ENCODE data around the gene CORO2B. TPM values are rescaled to one million over a fixed set of nuclear protein-coding genes. Genes with fewer than 3 reads are reported as not detected.
"Not testable (repeated sequence)": the region's sequence is repeated elsewhere in the genome, so short reads cannot be mapped to it uniquely, and the experiment has no call there.

CORO2B gene
- total RNA-seq, 4 donors from 2014 or later, result 3.1 to 9.6 (median 8.6) TPM

- Histone ChIP-seq H3K27ac (no peak overlapping the region), H3K36me3 (no peaks in the 10 kb centered on the region), H3K4me1 (no peaks in the 10 kb centered on the region), H3K9me3 (no peaks in the 10 kb centered on the region), H3K27me3 (no peaks in the 10 kb centered on the region), H3K4me3 (replicated peaks in 1 of 3) (no peak overlapping the region)
- DNase-seq, result no peak
- no peak for TF ChIP-seq POLR2A (IDR thresholded peaks at IDR 0.05)
- no peak for TF ChIP-seq CTCF (IDR thresholded peaks at IDR 0.05)
- intact Hi-C loops (cut with DNase I), result no loop called here
Observed at GRCh38 chr15:68751622-68752021, 172.8 kb downstream of the CORO2B start.

GRCh38 chr15:68755731-68756130 lies 176.9 kb downstream of the CORO2B start:
- H3K4me1 ChIP-seq, result no peaks in the 10 kb centered on the region
- DNase-seq, result no peak
- no peaks in the 10 kb centered on the region for H3K27me3 ChIP-seq
- H3K4me3 ChIP-seq (replicated peaks in 1 of 3), result no peak overlapping the region
- no peaks in the 10 kb centered on the region for H3K9me3 ChIP-seq
- TF ChIP-seq CTCF (IDR thresholded peaks at IDR 0.05), result no peak
- no peak for TF ChIP-seq POLR2A (IDR thresholded peaks at IDR 0.05)
- no peak overlapping the region for H3K27ac ChIP-seq
- H3K36me3 ChIP-seq, result no peaks in the 10 kb centered on the region
- 52 to 68% methylated on average over 2 of the region's 2 CpGs for WGBS, 2 donors
- intact Hi-C loops (cut with DNase I), result no loop called here

- not testable (repeated sequence) for H3K27ac ChIP-seq
Observed at GRCh38 chr15:68759982-68760579, 181.3 kb downstream of the CORO2B start.

DNA sequence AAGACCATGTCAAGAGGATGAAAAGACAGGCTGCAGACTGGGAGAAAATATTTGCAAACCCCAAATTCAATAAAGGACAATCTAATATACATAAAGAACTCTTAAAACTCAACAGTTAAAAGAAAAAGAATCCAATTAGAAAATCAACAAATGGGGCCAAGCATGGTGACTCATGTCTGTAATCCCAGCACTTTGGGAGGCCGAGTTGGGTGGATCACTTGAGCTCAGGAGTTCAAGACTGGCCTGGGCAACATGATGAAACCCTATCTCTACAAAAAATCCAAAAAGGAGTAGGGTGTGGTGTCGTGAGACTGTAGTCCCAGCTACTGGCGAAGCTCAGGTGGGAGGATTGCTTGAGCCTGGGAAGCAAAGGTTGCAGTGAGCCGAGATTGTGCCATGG lies 184.3 kb downstream of the CORO2B start:
- no peaks in the 10 kb centered on the region for H3K4me1 ChIP-seq
- H3K4me3 ChIP-seq (replicated peaks in 1 of 3), result no peak overlapping the region
- no peaks in the 10 kb centered on the region for H3K27me3 ChIP-seq
- intact Hi-C loops (cut with DNase I), result no loop called here
- no peaks in the 10 kb centered on the region for H3K9me3 ChIP-seq
- no peak for DNase-seq
- 88 to 92% methylated on average over 4 of the region's 4 CpGs for WGBS, 2 donors
- H3K36me3 ChIP-seq, result no peaks in the 10 kb centered on the region
- H3K27ac ChIP-seq, result no peak overlapping the region
- TF ChIP-seq CTCF (IDR thresholded peaks at IDR 0.05) (no peak), POLR2A (IDR thresholded peaks at IDR 0.05) (no peak)

More at GRCh38 chr15:68759982-68760579, 181.3 kb downstream of the CORO2B start:
- H3K9me3 ChIP-seq; DNase-seq; intact Hi-C loops (cut with DNase I); H3K36me3 ChIP-seq; H3K4me1 ChIP-seq; H3K27me3 ChIP-seq; H3K4me3 ChIP-seq (replicated peaks in 1 of 3): not testable (repeated sequence)
- 79 to 84% methylated on average over 1 of the region's 1 CpG for WGBS, 2 donors

GRCh38 chr15:68764090-68764489 lies 185.3 kb downstream of the CORO2B start:
- Histone ChIP-seq H3K4me1 (no peaks in the 10 kb centered on the region), H3K9me3 (no peaks in the 10 kb centered on the region), H3K27ac (no peak overlapping the region), H3K4me3 (replicated peaks in 1 of 3) (no peak overlapping the region), H3K27me3 (no peaks in the 10 kb centered on the region), H3K36me3 (no peaks in the 10 kb centered on the region)
- no peak for DNase-seq
- intact Hi-C loops (cut with DNase I), result no loop called here
- WGBS, 2 donors, result 66 to 81% methylated on average over 1 of the region's 1 CpG
- TF ChIP-seq CTCF (IDR thresholded peaks at IDR 0.05) (no peak), POLR2A (IDR thresholded peaks at IDR 0.05) (no peak)

Measured in thyroid gland (tissue), 4 donors.